ENCODE data around the gene BANF2. TPM values are rescaled to one million over a fixed set of nuclear protein-coding genes. Genes with fewer than 3 reads are reported as not detected.

The BANF2 gene
- polyA plus RNA-seq, 1 experiment, result not detected

GRCh38 chr20:17731233-17731632 lies 31.5 kb downstream of the BANF2 start:
- no peak for TF ChIP-seq CTCF (IDR thresholded peaks at IDR 0.05; ENCODE audit: insufficient read depth, low read depth, low read length)
- ChIA-PET CTCF (no interaction called here), POLR2A (no interaction called here)
- H3K36me3 ChIP-seq (ENCODE audit: control insufficient read depth, insufficient read depth, low read length), result no peaks in the 10 kb centered on the region
- no peak for DNase-seq (ENCODE audit: low read depth)
- no peaks in the 10 kb centered on the region; the same call in 1 of the 2 replicates for H3K27me3 ChIP-seq (ENCODE audit: control insufficient read depth, insufficient read depth, low read length)
- no peak overlapping the region for H3K4me3 ChIP-seq (ENCODE audit: low read depth, low read length)

GRCh38 chr20:17732907-17733521 lies 33.2 kb downstream of the BANF2 start:
- no peaks in the 10 kb centered on the region; the same call in 1 of the 2 replicates for H3K27me3 ChIP-seq (ENCODE audit: control insufficient read depth, insufficient read depth, low read length)
- ChIA-PET POLR2A (no interaction called here), CTCF (interaction anchor here (1.3 to 1.6 kb wide), 2 partner anchors 12 to 51 kb away, joined by 4 read pairs; partner anchors contain the start of gene RRBP1)
- no peak for TF ChIP-seq CTCF (IDR thresholded peaks at IDR 0.05; ENCODE audit: insufficient read depth, low read depth, low read length)
- no peak overlapping the region for H3K4me3 ChIP-seq (ENCODE audit: low read depth, low read length)
- DNase-seq (ENCODE audit: low read depth), result no peak
- no peaks in the 10 kb centered on the region for H3K36me3 ChIP-seq (ENCODE audit: control insufficient read depth, insufficient read depth, low read length)

DNA sequence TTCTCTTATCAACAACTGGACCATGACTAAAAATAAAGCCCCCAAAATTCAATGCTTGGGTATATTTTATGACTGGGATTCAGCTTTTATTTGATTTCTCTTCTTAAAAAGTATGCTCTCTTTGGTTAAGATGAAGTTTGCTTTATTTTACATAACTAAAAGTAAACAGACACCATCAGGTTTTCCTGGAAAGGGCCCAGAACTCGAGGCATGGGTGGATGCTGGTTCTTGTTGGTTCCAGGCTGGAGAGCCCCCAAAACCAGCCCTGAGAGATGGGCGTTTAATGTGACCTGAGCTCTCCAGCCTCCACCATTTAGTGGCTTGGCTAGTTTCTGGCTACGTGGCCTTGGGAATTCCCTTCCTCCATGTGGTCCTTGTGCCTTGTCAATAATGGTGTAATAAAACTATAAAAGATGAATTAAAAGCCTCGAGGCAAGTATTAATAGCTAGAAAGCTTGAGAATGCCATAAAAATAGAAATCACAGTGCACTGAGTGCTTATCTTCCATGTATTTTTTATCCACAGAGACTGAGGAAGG lies 34.1 kb downstream of the BANF2 start:
- Histone ChIP-seq H3K27me3 (ENCODE audit: control insufficient read depth, insufficient read depth, low read length) (no peaks in the 10 kb centered on the region), H3K4me3 (ENCODE audit: low read depth, low read length) (no peak overlapping the region), H3K36me3 (ENCODE audit: control insufficient read depth, insufficient read depth, low read length) (no peaks in the 10 kb centered on the region)
- ChIA-PET CTCF (interaction anchor here (1.4 kb wide), 1 partner anchor 28 kb away, joined by 3 read pairs; no protein-coding TSS in a partner anchor), POLR2A (no interaction called here)
- no peak for DNase-seq (ENCODE audit: low read depth)
- TF ChIP-seq CTCF (IDR thresholded peaks at IDR 0.05; ENCODE audit: insufficient read depth, low read depth, low read length), result no peak

- DNase-seq (ENCODE audit: low read depth), result no peak
- H3K36me3 ChIP-seq (ENCODE audit: control insufficient read depth, insufficient read depth, low read length), result no peaks in the 10 kb centered on the region
- no peak overlapping the region for H3K4me3 ChIP-seq (ENCODE audit: low read depth, low read length)
- no peaks in the 10 kb centered on the region for H3K27me3 ChIP-seq (ENCODE audit: control insufficient read depth, insufficient read depth, low read length)
- TF ChIP-seq CTCF (IDR thresholded peaks at IDR 0.05; ENCODE audit: insufficient read depth, low read depth, low read length), result no peak
- ChIA-PET POLR2A (no interaction called here), CTCF (interaction anchor here (1.4 kb wide), 1 partner anchor 28 kb away, joined by 3 read pairs; no protein-coding TSS in a partner anchor)
Measured at GRCh38 chr20:17734374-17734773, 34.6 kb downstream of the BANF2 start.

- ChIA-PET POLR2A (no interaction called here), CTCF (interaction anchor here (1.2 to 1.4 kb wide), 2 partner anchors 29 to 204 kb away, joined by 3 to 4 read pairs; no protein-coding TSS in a partner anchor)
- no peaks in the 10 kb centered on the region for H3K27me3 ChIP-seq (ENCODE audit: control insufficient read depth, insufficient read depth, low read length)
- no peak for DNase-seq (ENCODE audit: low read depth)
- TF ChIP-seq CTCF (IDR thresholded peaks at IDR 0.05; ENCODE audit: insufficient read depth, low read depth, low read length), result no peak
- no peak overlapping the region for H3K4me3 ChIP-seq (ENCODE audit: low read depth, low read length)
- no peaks in the 10 kb centered on the region for H3K36me3 ChIP-seq (ENCODE audit: control insufficient read depth, insufficient read depth, low read length)
Measured at GRCh38 chr20:17735206-17735804, 35.5 kb downstream of the BANF2 start.

Measured in BJ (cell line).